Bronchial epithelial cell (primary cell): ENCODE data around the gene LPAR3. TPM values are rescaled to one million over a fixed set of nuclear protein-coding genes. Genes with fewer than 3 reads are reported as not detected.
"Not testable (repeated sequence)": the region's sequence is repeated elsewhere in the genome, so short reads cannot be mapped to it uniquely, and the experiment has no call there.

ENCODE experiments used
- DNase-seq: peaks from one replicate; pipeline ENCODE4 v3.0.0-alpha.2; 2010; ENCODE audit warnings: low read depth
- FAIRE-seq: peaks from 2 replicates; lab custom pipeline; 2011; peaks lifted over from hg19 to GRCh38; lab: Jason Lieb, UNC
- H3K27me3 ChIP-seq: 2 replicates; pipeline ENCODE4 v1.5.1; 2011; ENCODE audit warnings: low read length; ENCODE audit not compliant: control insufficient read depth, insufficient read depth
- H3K36me3 ChIP-seq: 2 replicates; pipeline ENCODE4 v1.5.1; 2011; ENCODE audit warnings: low read length; ENCODE audit not compliant: control insufficient read depth, insufficient read depth
- H3K4me3 ChIP-seq: 2 replicates; pipeline ENCODE4 v1.5.1; 2011; ENCODE audit warnings: mild to moderate bottlenecking, low read depth, low read length, control low read depth
- CTCF ChIP-seq: IDR thresholded peaks from 2 replicates; pipeline ENCODE4 v1.5.1; 2011; ENCODE audit warnings: mild to moderate bottlenecking, moderate library complexity, low read length, control low read depth, inconsistent platforms; ENCODE audit not compliant: insufficient read depth, severe bottlenecking
- total RNA-seq: library from RNA; depleted of rRNA; stranded (reverse); fragments of >200 nt; gene quantifications from 2 replicates; pipeline ENCODE4 v1.2.1, GENCODE V29; 2014

Gene LPAR3
- total RNA-seq, 1 donor from 2014 or later, result 104 TPM

GRCh38 chr1:84913555-84913892 is 20.5 kb upstream of the LPAR3 start:
- Histone ChIP-seq H3K36me3 (no peaks in the 10 kb centered on the region), H3K4me3 (no peak overlapping the region), H3K27me3 (no peaks in the 10 kb centered on the region)
- FAIRE-seq (no peak), DNase-seq (peak; percentile 47)
- no peak for TF ChIP-seq CTCF

- no peak overlapping the region for H3K4me3 ChIP-seq
- no peaks in the 10 kb centered on the region for H3K27me3 ChIP-seq
- no peaks in the 10 kb centered on the region for H3K36me3 ChIP-seq
- no peak for TF ChIP-seq CTCF
- peak; percentile 56 for DNase-seq
- no peak for FAIRE-seq
Observed at GRCh38 chr1:84912726-84913554, 19.9 kb upstream of the LPAR3 start.

DNA sequence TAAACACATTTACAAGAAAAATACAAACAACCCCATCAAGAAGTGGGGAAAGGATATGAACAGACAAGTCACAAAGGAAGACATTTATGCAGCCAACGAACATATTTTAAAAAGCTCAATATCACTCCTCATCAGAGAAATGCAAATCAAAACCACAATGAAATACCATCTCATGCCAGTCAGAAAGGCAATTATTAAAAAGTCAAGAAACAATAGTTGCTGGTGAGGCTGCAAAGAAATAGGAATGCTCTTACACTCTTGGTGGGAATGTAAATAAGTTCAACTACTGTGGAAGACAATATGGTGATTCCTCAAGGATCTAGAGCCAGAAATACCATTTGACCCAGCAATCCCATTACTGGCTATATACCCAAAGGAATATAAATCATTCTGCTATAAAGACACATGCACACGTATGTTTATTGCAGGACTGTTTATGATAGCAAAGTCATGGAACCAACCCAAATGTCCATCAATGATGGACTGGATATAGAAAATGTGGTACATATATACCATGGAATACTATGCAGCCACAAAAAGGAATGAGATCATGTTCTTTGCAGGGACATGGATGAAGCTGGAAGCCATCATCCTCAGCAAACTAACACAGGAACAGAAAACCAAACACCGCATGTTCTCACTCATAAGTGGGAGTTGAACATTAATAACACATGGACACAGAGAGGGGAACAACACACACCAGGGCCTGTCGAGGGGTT is 15.9 kb upstream of the LPAR3 start:
- not testable (repeated sequence) for H3K4me3 ChIP-seq, DNase-seq, H3K36me3 ChIP-seq, FAIRE-seq, H3K27me3 ChIP-seq

DNA sequence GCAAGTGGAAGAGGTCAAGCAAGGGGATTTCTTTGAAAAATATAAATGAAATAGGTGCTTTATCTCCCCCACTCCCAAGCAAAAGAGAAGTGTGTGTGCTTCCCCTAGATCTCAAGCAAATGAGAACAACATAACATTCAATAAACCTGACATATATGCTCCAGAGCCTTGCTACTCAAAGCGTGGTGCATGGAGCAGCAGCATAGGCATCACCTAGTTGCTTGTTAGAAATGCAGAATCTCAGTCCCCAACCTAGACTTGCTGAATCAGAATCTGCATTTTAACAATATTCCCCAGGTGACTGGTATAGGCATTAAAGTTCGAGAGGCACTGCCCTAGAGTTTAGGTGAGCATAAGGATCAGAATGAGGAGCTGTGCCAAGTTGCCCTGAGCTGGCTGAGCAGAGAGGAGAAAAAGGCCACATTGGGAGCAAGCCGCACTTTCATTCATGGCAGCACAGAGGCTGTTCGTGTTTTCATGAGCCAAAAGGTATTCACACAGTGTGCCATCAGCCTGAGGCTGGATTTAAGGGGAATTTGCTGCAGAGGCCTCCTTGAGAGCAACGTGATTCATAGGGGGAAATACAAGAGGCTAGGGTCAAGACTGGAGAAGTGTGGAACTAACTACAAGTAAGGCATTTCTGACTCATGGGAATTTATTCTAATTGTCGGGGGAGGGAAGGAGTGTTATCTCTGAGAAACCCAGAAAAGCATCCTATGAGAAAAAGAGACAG is 14.3 kb upstream of the LPAR3 start:
- peak; percentile 89 for DNase-seq
- no peak for TF ChIP-seq CTCF

DNA sequence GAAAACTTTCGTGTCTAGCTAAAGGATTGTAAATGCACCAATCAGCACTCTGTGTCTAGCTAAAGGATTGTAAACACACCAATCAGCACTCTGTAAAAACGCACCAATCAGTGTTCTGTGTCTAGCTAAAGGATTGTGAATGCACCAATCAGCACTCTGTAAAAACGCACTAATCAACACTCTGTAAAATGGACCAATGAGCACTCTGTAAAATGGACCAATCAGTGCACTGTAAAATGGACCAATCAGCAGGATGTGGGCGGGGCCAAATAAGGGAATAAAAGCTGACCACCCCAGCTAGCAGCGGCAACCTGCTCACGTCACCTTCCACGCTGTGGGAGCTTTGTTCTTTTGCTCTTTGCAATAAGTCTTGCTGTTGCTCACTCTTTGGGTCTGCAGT is 9.7 kb upstream of the LPAR3 start:
- FAIRE-seq, DNase-seq, H3K4me3 ChIP-seq, H3K36me3 ChIP-seq, H3K27me3 ChIP-seq: not testable (repeated sequence)

More for the DNA sequence above, 14.3 kb upstream of the LPAR3 start:
- peak; percentile 60 for FAIRE-seq
- no peaks in the 10 kb centered on the region for H3K36me3 ChIP-seq
- H3K4me3 ChIP-seq, result no peak overlapping the region
- no peaks in the 10 kb centered on the region for H3K27me3 ChIP-seq

DNA sequence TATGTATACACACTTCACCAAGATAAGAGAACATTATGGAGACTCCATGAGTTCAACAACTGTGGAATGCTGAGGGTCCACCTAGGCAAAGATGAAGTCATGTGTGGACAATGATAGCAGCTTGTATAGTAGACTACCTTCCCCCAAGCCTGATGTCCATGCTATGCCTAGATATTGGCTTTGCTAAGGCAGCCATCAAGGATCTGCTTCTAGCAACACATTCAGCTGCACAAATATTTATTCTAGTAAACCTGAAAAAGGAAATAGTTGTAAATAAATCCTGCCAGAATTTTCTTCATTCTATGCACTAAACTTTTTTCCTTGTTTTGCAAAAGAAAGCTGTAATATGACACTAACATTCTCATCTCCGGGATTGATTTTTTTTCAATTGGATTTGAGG is 7.0 kb upstream of the LPAR3 start:
- Histone ChIP-seq H3K4me3 (no peak overlapping the region), H3K27me3 (no peaks in the 10 kb centered on the region), H3K36me3 (no peaks in the 10 kb centered on the region)
- DNase-seq, result no peak
- no peak for FAIRE-seq
- no peak for TF ChIP-seq CTCF
